Breast epithelium (tissue), 3 donors: Measurements from ENCODE around the gene SLC39A7.

Experiments
- POLR2A ChIP-seq: fragments of 450-650 bp; IDR thresholded peaks from one replicate; pipeline ENCODE4 v1.6.1; 2016; ENCODE audit warnings: antibody characterized with exemption, mild to moderate bottlenecking, moderate library complexity
- POLR2AphosphoS5 ChIP-seq, 3 donors: sonication (generic); formaldehyde crosslinking; IDR thresholded peaks; one replicate each; pipeline ENCODE4 v1.6.1; 2017; ENCODE audit warnings: antibody characterized with exemption in 3 of 3
- TF ChIP-seq, protein P1 (sequence below), 3 donors: fragments of 450-650 bp; IDR thresholded peaks; one replicate each; pipeline ENCODE4 v1.5.1; 2016 to 2017; ENCODE audit warnings: antibody characterized with exemption in 3 of 3, mild to moderate bottlenecking in 3 of 3, moderate library complexity in 3 of 3

DNA sequence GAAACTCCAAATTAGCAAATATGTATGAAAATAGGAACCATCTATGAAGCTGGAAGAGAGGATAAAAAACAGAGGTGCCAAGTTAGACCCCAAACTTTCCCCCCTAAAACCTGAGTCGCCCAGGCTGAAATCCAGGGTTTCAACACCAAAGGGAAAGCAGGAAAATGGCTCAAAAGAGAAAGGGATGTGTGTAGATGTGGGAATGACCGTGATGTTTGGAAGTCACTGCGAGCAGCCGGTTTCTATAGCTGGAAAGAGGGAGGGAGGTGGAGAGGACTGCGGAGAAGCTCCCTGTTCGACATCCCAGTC is 12.1 kb downstream of the SLC39A7 start:
- TF ChIP-seq POLR2A, result no peak
- TF ChIP-seq, protein P1, sequence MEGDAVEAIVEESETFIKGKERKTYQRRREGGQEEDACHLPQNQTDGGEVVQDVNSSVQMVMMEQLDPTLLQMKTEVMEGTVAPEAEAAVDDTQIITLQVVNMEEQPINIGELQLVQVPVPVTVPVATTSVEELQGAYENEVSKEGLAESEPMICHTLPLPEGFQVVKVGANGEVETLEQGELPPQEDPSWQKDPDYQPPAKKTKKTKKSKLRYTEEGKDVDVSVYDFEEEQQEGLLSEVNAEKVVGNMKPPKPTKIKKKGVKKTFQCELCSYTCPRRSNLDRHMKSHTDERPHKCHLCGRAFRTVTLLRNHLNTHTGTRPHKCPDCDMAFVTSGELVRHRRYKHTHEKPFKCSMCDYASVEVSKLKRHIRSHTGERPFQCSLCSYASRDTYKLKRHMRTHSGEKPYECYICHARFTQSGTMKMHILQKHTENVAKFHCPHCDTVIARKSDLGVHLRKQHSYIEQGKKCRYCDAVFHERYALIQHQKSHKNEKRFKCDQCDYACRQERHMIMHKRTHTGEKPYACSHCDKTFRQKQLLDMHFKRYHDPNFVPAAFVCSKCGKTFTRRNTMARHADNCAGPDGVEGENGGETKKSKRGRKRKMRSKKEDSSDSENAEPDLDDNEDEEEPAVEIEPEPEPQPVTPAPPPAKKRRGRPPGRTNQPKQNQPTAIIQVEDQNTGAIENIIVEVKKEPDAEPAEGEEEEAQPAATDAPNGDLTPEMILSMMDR (IDR thresholded peaks at IDR 0.05), result no peak
- TF ChIP-seq POLR2AphosphoS5 (IDR thresholded peaks at IDR 0.05), result no peak
